GM12878 (cell line): ENCODE results near the gene EXOC7.

Experiments
- BHLHE40 ChIP-seq, 2 experiments: fragments of 450-650 bp in 1 of 2; IDR thresholded peaks; 2 replicates each; pipeline ENCODE4 v1.6.1; 2011 to 2017; ENCODE audit warnings: low read depth in 2 of 2, borderline replicate concordance in 1 of 2, improper control_type of control experiment in 1 of 2, low read length in 1 of 2, mild to moderate bottlenecking in 1 of 2
- CTCF ChIP-seq, 3 experiments: IDR thresholded peaks in 2 of 3; conservative IDR thresholded peaks in 1 of 3; 2 replicates each; pipeline ENCODE4 v1.5.1; 2011; ENCODE audit warnings: low read depth in 3 of 3, low read length in 3 of 3, mild to moderate bottlenecking in 3 of 3, control low read depth in 2 of 3, moderate library complexity in 2 of 3, inconsistent platforms in 1 of 3, mixed read lengths in 1 of 3; ENCODE audit not compliant: control insufficient read depth in 2 of 3, insufficient read depth in 1 of 3; ENCODE audit errors: extremely low read depth in 1 of 3
- EP300 ChIP-seq, 2 experiments: fragments of 150-350 bp in 1 of 2; IDR thresholded peaks; 2 replicates each; pipeline ENCODE4 v1.6.1; 2011 to 2012; ENCODE audit warnings: low read depth in 2 of 2, low read length in 2 of 2, borderline replicate concordance in 1 of 2, improper control_type of control experiment in 1 of 2, inconsistent platforms in 1 of 2; ENCODE audit not compliant: control insufficient read depth in 1 of 2
- EZH2 ChIP-seq: IDR thresholded peaks from 2 replicates; pipeline ENCODE4 v1.6.1; 2012; ENCODE audit warnings: low read depth, mild to moderate bottlenecking, control low read depth, inconsistent platforms, low read length, borderline replicate concordance; ENCODE audit not compliant: control insufficient read depth
- RCOR1 ChIP-seq: conservative IDR thresholded peaks from 2 replicates; pipeline ENCODE4 v1.6.1; 2012; ENCODE audit warnings: low read depth, low read length, improper control_type of control experiment
- TCF12 ChIP-seq: IDR thresholded peaks from 2 replicates; pipeline ENCODE4 v1.6.1; 2011; ENCODE audit warnings: low read depth, mild to moderate bottlenecking, low read length
- ZBTB40 ChIP-seq: fragments of 450-650 bp; IDR thresholded peaks from 2 replicates; pipeline ENCODE4 v1.6.1; 2016; ENCODE audit warnings: mild to moderate bottlenecking, moderate library complexity, borderline replicate concordance

- TF ChIP-seq CTCF (IDR thresholded peaks at IDR 0.05 in 2 of 3, conservative IDR thresholded peaks at IDR 0.05 in 1 of 3; ENCODE audit: control insufficient read depth in 2 of 3, extremely low read depth in 1 of 3, insufficient read depth in 1 of 3, low read depth in 3 of 3, low read length in 3 of 3) (no peak), BHLHE40 (IDR thresholded peaks at IDR 0.05; ENCODE audit: borderline replicate concordance in 1 of 2, low read depth in 2 of 2, low read length in 1 of 2) (no peak), TCF12 (no peak), EZH2 (no peak), ZBTB40 (no peak), EP300 (IDR thresholded peaks at IDR 0.05; ENCODE audit: borderline replicate concordance in 1 of 2, control insufficient read depth in 1 of 2, low read depth in 2 of 2, low read length in 2 of 2) (no peak), RCOR1 (no peak)
These were observed 65.5 kb downstream of the EXOC7 start for GRCh38 chr17:76038050-76038449.
